Measurements from ENCODE around the gene PRDM11.

Gene PRDM11

DNA sequence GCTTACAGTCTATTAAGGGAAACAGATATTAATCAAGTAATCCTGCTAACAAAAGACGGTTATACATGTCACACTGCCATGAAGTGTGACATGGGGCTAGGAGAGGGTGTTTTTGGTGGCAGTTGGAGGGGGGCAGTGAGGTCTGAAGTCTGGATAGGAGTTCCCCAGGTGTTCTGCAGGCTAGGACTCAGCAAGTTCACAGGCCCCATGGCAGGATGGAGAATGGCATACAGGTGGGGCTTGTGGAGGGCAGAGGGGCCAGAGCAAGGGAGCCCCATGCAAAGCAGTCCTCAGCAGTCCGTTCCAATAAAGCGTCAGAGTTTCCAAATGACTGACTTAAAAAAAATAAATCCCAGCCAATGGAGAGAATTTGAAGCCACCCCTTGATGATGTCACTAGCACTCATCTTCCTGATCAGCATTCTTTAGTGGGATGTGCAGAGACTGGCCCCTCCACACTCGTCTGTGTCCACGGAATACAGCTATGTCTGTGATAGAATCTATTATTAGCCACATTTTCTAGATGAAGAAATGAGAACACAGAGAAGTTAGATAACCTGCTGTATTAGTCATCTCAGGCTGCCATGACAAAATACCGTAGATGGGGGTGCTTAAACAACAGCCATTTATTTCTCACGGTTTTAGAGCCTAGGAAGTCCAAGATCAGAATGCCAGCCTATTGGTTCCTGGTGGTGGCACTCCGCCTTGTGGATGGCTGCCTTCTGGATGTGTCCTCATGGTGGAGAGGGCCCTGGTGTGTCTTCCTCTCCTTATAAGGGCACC, 32.6 kb downstream of the PRDM11 start:
- DNase-seq, result no peak

DNA sequence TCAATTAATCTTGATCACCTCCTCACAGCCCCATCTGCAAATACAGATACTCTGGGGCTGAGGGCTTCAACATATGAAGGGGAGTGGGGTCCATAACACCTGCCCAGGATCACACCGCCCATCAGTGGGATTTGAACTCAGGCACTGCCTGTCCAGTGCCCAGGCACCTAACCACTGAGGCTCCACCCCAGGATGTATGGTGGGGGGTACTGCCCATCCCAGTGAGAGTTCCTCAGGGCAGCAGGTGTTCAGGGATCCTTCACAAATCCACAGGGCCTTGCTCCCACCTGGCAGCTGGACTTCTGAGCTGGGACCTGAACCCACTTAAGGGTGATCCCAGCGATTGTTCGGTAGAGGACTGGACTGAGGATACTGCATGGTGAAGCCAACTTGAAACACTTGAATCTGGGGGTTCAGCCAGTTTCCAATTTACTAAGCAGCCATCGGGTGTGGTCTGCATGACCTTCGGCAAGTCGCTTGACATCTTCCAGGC, 33.3 kb downstream of the PRDM11 start:
- DNase-seq, result no peak

GRCh38 chr11:45180179-45180847, 33.9 kb downstream of the PRDM11 start:
- peak; percentile 65 for DNase-seq

- no peak for DNase-seq
Measured at GRCh38 chr11:45180848-45181192, 34.4 kb downstream of the PRDM11 start.

- DNase-seq, result no peak
Measured at GRCh38 chr11:45181193-45181888, 34.9 kb downstream of the PRDM11 start.

- DNase-seq, result no peak
Measured at GRCh38 chr11:45181889-45182550, 35.6 kb downstream of the PRDM11 start.

DNA sequence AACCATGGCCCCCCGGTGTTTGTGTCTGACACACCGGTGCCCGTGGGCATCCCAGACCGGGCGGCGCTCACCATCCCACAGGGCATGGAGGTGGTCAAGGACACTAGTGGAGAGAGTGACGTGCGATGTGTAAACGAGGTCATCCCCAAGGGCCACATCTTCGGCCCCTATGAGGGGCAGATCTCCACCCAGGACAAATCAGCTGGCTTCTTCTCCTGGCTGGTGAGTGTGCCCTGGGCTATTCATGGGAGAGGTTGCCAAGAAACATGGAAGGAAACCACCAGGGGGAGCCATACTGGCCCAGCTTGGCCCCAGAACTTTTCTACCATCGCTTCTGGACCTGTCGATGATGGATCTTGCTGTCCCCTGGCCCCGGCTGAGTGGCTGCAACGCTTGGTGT, 36.5 kb downstream of the PRDM11 start:
- DNase-seq, result no peak

DNA sequence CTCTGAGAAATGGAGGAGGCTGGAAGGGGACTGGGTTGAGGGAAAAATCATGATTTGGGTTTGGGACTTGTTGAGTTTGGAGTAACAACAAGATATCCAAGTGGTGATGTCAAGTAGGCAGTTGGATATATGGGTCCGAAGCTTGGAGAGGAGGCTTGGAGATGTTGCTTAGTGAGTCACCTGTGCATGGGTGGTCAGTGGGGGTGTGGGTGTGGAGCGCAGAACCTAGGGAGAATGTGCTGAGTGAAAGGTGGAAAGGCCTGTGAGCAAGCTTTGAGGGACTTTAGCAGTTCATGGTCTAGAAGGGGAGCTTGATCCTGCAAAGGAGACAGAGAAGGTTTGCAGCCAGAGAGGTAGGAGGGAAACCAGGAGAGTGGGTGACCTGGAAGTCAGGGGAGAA, 38.2 kb downstream of the PRDM11 start:
- DNase-seq, result no peak

DNA sequence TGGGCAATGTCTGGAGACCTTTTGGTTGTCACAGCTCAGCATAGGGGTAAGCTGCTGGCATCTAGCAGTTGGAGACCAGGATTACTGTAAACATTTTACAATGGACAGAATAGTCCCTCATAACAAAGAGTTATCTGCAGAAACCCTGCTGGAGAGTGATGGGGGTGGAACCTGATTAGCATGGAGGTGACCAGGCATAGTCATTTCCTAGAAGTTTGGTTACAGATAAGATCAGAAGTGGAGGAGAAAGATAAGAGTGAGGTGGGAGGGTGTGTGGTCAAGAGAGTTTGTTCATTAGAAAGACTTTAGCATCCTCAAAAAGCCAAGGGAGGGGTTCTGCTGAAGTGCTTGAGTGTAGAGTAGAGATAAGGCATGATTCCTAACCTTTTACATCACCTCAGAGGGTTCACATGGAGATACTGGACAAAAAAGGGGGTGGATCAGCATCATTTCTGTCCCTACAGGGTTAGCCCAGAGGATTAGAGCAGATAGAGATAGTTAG, 38.8 kb downstream of the PRDM11 start:
- DNase-seq, result no peak

GRCh38 chr11:45187375-45187774, 40.9 kb downstream of the PRDM11 start:
- no peak for DNase-seq

DNA sequence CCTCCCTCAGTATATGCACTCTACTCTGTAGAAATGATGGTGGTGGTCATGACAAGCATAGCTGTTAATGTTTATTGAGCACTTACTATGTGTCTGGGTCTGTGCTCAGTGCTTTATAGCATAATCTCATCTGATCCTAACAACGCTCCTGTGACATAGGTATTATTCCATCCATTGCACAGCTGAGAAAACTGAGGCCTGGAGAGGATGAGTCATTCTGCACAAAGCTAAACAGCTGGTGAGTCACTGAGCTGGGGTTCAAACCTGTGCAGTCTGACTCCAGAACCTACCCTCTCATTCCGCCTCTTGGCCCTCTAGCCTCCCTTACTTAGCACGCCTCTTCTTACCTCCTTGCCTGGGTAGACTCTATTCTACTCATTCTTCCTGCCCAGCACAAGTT, 41.7 kb downstream of the PRDM11 start:
- DNase-seq, result no peak

DNA sequence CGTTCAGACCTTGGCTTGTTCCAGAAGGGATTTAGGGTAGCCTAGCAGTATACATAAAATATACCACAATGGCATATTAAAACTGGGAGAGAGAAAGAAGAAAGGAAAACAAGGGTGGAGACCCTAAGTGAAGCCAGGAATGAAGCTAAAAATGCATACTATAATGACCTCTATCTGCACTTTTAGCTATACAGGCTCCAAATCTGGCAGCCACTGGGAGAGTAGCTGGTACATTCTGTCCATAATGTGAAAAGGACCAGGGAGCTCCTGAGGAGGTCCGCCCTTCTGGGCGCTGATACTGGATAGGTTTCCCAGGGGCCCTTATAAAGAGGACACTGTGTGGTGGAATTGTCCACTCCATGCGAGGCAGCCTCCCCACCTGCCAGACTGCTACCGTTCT, 42.8 kb downstream of the PRDM11 start:
- DNase-seq, result no peak

DNA sequence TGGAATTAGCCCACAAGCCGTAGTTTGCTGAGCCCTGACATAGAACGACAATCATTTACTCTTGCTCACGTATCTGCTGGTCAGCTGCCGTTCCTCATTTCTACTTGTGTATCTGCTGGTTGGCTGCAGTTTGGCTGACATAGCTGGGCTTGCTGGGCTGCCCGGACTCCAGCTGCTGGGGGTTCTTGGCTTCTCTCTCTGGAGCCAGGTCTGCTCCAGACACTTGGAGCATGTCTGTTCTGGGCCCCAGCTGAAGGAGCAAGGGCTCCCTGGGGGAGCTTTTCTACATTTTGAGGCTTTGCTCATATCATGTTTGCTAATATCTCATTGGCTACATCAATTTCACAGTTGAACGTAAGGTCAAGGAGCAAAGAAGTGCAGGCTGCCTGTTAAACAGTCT, 47.3 kb downstream of the PRDM11 start:
- no peak for DNase-seq

DNA sequence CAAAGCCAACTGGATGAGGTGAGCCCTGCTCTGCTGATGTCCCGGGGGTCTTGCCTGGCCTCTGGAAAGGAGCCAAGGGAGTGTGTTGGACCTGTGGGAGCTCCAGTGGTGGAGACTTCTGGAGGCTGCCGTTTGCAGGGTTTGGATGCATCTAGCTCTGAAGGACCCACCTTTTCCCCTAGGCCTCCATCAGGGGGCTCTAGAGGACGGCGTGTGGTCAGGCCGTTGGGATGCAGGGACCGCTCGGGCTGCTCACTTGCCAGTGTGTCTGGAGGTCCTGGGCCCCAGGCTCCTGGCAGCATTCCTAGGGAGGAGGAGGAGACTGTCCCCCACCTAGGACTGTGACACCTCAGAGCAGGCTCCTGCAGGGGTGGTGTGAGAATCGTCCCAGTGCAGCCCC, 58.3 kb downstream of the PRDM11 start:
- DNase-seq, result no peak

DNA sequence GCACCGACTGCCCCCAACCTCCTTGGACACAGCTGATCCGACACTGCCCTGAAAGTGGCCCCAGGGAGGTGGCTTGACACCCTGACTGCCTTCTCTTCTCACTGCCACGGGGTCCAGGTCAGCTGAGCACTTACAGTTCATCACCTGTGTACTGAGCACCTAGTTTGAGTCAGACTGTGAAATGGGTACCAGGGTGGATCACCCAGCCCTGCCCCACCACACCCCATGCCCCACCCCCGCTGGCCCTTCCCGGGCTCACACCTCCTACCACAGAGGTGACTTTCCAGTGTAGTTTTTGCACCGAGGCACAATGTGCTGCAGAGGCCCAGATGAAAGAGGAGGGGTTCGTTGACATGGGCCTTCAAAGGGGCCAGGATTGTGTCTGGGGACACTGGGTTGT, 59.5 kb downstream of the PRDM11 start:
- DNase-seq, result no peak

DNA sequence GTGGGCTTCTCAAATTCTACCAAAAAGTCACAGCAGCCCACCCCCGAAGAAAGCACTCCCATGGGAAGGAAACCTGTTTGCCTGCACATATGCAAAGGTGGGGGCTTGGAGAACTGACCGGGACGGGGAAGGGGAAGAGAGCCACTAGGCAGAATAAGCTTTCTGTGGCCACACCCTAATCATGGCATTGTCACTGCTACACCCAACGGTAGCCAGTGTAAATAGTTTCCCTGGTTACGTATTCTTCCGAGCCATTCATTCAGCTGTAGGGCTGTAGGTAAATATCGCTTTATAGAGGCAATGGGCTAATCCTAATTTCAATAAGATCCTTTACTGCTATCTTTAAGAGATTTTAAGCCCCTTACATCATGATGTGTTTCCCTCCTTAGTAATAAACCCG, 61.7 kb downstream of the PRDM11 start:
- DNase-seq, result peak; percentile 84

GRCh38 chr11:45209000-45209879, 62.8 kb downstream of the PRDM11 start:
- no peak for DNase-seq

DNA sequence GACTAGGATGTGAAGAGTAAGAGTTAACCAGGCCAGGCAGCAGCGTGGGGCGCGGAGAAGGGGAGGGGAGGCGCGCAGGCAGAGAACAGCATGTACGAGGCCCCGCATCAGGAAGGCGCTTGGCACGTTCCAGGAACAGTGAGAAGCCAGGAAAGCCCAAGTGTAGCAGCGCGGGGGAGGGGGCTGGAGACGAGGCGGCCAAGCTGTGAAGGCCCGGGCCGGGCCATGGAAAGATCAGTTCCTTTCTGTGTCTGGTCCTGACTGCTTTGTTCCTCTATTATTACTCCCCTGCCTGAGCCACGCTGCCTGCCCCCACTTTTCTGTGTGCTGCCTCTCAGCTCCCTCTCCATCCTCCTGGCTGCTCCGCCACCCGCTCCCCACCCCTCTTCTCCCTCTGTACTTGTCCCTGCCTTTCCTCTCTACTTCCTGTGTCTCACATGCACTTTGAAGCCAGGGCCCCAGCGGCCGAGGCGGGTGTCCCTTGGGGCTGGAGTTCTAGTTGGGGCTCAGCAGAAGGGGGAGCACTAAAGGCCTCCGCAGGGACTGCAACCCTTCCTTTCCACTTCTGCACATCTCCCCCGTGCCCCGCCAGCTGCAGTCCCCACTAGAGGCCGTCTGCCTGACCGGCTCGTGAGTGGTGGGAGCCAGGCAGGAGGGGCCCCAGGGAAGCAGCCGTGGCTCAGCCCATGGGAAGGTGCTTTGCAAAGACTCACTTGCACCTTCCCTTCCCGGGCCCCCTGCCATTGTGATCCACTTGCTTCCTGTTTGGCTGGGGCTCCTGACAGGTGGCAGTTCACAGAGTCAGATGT, 63.7 kb downstream of the PRDM11 start:
- no peak for DNase-seq

DNA sequence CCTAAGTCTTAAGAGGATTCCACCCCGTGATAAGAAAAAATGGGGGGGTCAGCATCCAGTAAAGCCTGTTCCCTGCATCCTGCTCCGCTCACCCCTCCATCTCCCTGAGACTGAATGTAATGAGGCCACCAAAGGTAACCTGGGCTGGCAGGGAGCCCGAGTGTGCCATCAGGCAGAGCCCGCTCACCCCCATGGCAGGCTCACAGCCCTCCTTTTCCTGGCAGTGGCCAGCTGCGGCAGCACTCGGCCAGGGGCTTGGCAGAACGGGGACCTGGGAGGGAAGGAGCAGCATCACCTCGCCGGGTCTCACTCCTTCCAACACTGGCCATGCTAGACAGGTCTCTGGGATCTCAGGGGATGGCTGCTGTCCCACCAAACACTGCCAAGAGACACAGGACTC, 64.4 kb downstream of the PRDM11 start:
- DNase-seq, result no peak

DNA sequence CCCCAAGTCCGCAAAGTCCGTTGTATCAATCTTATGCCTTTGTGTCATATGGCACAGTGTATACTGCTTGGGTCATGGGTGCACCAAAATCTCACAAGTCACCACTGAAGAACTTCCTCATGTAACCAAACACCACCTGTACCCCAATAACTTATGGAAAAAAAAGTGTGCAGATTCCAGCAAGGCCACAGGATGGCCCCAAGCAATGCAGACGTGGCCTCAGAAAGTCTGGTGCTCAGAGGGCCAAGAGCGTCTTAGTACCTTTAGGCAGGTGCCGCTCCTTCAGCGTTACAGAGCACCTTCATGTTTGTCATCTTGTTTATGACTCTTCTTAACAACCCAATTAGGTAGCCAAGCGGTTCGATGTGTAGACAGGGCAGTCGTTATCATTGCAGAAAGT, 65.3 kb downstream of the PRDM11 start:
- peak; percentile 22 for DNase-seq

DNA sequence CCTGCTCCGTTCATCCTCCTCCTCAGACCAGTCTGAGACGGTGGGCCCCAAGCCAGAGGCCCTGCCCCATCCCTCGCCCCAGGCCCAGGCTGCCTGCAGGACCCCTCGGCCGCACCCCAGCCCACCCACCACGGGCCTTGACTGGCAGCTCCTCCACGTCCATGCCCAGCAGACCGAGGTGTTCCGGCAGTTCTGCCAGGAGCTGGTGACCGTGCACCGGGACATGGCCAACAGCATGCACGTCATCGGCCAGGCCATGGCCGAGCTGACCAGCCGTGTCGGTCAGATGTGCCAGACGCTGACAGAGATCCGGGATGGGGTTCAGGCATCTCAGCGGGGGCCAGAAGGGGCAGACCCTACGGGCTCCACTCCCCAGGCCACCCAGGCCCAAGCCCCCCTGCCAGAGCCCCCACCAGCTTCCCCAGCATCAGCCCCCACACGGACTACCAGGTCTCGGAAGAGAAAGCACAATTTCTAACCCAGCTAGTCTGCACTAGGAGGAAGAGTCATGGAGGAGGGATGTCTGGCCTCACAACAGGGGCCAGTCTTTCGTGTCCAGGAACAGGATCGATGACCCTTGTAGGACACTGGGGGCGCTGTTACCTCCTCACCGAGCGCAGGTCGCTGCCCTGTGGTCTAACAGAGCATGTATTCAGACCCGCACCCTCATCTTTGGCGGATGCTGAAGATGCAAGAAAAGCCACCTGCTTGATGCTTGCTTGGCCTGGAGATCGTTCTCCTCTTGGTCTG, 66.3 kb downstream of the PRDM11 start:
- no peak for DNase-seq
